NT2/D1 (cell line): Measurements from ENCODE around the gene ZFC3H1.

Experiments used
- DNase-seq: peaks from one replicate; pipeline ENCODE4 v3.0.0-alpha.2; 2011; ENCODE audit warnings: low read depth, low spot score
- H3K27me3 ChIP-seq: 2 replicates; pipeline ENCODE4 v1.6.0; 2011; ENCODE audit warnings: mild to moderate bottlenecking; ENCODE audit not compliant: insufficient read length, insufficient read depth
- H3K36me3 ChIP-seq: 2 replicates; pipeline ENCODE4 v1.6.1; 2011; ENCODE audit warnings: mild to moderate bottlenecking, low read length, mixed read lengths; ENCODE audit not compliant: insufficient read depth, insufficient read length
- H3K4me1 ChIP-seq: 2 replicates; pipeline ENCODE4 v1.5.1; 2011; ENCODE audit not compliant: insufficient read depth, insufficient read length
- H3K4me3 ChIP-seq: 2 replicates; pipeline ENCODE4 v1.5.1; 2011; ENCODE audit warnings: low read depth; ENCODE audit not compliant: insufficient read length
- H3K9ac ChIP-seq: 2 replicates; pipeline ENCODE4 v1.6.0; 2011; ENCODE audit warnings: low read depth; ENCODE audit not compliant: insufficient read length
- H3K9me3 ChIP-seq: 2 replicates; pipeline ENCODE4 v1.5.1; 2011; ENCODE audit warnings: mild to moderate bottlenecking, low read length; ENCODE audit not compliant: insufficient read depth
- SUZ12 ChIP-seq: IDR thresholded peaks from 2 replicates; pipeline ENCODE4 v1.6.1; 2011; ENCODE audit not compliant: insufficient read length, insufficient read depth; ENCODE audit errors: extremely low read depth
- YY1 ChIP-seq: IDR thresholded peaks from 2 replicates; pipeline ENCODE4 v1.6.1; 2011; ENCODE audit not compliant: insufficient read length, insufficient read depth
- ZNF274 ChIP-seq: IDR thresholded peaks from 2 replicates; pipeline ENCODE4 v1.6.1; 2011; ENCODE audit warnings: mild to moderate bottlenecking, low read depth, low read length

Gene ZFC3H1

DNA sequence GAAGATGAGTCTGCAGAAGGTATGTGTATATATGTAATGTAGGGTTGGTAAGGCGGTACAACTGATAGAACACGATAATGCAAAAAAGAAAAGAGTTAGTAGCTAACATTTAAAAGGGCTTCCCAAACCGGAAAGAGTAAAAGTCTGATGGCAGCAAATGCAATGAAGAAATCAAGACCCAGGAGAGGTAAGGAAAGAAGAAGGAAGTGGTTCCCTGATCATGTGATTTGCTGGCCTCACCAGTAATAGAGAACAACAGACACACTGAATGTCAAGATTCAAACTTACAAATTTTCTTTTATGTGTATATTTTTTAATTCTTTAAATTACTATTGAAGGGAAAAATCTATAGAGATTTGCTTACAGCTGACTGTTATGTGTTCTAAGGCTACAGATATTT lies 18.4 kb downstream of the ZFC3H1 start:
- no peak for DNase-seq
- H3K36me3 ChIP-seq = peaks cover 85% of the 10 kb centered on the region
- TF ChIP-seq ZNF274 (no peak), YY1 (no peak), SUZ12 (no peak)
- H3K4me1 ChIP-seq = peaks cover 2% of the 10 kb centered on the region
- H3K27me3 ChIP-seq = no peaks in the 10 kb centered on the region
- no peak overlapping the region for H3K4me3 ChIP-seq
- no peaks in the 10 kb centered on the region for H3K9me3 ChIP-seq
- H3K9ac ChIP-seq = no peak overlapping the region

DNA sequence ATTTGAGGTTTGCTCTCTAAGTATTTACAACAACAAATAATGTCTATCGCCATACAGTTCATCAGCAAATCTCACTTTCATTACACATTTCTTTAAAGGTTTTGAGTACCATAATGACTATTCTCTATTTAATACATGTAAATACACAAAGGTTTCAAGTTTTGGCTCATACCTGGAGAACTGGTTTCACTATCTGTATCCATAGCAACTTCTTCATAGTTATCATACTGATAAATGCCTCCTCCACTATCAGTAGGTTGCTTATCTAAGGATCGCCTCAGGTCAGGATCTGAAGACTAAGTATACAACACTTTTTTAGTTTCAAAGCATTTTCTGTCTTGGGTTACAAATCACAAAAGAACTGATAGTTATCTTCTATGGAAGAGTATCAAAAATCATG lies 21.4 kb downstream of the ZFC3H1 start:
- Histone ChIP-seq H3K9ac (no peak overlapping the region), H3K4me1 (peaks cover 4% of the 10 kb centered on the region), H3K4me3 (no peak overlapping the region), H3K36me3 (peaks cover 94% of the 10 kb centered on the region), H3K9me3 (no peaks in the 10 kb centered on the region), H3K27me3 (no peaks in the 10 kb centered on the region)
- TF ChIP-seq ZNF274 (no peak), YY1 (no peak), SUZ12 (no peak)
- DNase-seq = no peak

DNA sequence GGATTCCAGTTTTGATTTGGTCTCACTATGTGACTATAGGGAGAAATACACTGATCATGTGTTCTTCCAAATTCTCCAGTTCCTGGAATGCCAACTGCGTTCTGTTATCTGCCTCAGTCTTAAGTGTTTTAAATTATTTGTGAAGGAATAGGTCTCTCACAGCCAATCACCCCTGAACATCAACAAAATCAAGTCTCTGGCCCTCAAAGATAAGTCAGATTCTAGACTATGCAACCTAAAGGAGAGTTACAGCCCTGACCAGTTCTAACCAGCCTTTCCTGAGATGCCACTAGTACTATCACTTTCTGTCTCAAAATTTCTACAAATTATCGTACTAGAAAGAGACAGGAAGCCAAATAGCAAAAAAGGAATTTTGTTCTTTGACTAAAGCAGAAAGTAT lies 22.3 kb downstream of the ZFC3H1 start:
- H3K9ac ChIP-seq = no peak overlapping the region
- no peaks in the 10 kb centered on the region for H3K27me3 ChIP-seq
- no peak for DNase-seq
- no peak for TF ChIP-seq YY1
- TF ChIP-seq SUZ12 = no peak
- TF ChIP-seq ZNF274 = no peak
- peaks cover 4% of the 10 kb centered on the region for H3K4me1 ChIP-seq
- peaks cover 94% of the 10 kb centered on the region for H3K36me3 ChIP-seq
- no peaks in the 10 kb centered on the region for H3K9me3 ChIP-seq
- no peak overlapping the region for H3K4me3 ChIP-seq

DNA sequence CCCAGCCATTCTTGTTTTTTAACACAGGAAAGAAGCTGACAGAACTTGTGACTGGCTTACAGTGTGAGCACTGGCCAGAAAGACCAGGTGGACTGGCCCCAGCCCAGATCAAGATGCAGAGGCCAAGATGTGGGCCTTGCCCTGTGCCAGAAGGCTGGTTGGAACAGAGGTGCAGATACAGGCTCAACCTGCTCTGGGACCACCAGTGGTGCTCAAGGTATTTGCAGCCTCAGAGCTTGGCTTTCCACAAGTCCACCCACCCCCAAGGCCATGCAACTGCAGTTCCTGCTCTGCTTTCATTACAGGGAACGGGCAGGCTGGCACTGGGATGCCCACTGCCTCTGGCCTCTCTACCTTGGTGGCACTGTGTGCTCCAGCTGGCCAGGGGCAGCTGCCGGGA lies 23.3 kb downstream of the ZFC3H1 start:
- H3K9ac ChIP-seq = no peak overlapping the region
- H3K4me3 ChIP-seq = no peak overlapping the region
- DNase-seq = no peak
- no peaks in the 10 kb centered on the region for H3K9me3 ChIP-seq
- H3K36me3 ChIP-seq = peaks cover 95% of the 10 kb centered on the region
- peaks cover 4% of the 10 kb centered on the region for H3K4me1 ChIP-seq
- TF ChIP-seq SUZ12 (no peak), YY1 (no peak), ZNF274 (no peak)
- H3K27me3 ChIP-seq = no peaks in the 10 kb centered on the region

DNA sequence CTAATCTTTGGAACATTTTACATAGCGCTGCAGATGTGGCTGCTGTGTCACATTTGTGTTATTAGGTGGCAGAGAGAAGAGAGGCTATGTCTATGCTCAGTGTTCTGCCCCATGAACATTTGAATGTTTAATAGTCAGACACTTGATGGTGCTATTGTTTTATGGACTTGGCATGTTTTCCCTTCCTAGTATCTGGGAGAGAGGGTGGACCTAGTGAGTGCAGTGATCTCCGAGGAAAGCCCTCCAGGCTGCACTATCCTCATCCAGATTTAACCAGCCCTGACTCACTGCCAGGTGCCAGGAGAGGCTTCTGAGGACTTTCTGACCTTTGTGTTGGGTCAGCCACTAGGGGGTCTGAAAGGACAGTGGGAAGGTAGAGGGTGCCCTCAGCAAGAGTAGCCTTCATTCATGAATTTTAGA lies 24.3 kb downstream of the ZFC3H1 start:
- no peaks in the 10 kb centered on the region for H3K27me3 ChIP-seq
- H3K4me1 ChIP-seq = peaks cover 4% of the 10 kb centered on the region
- no peaks in the 10 kb centered on the region for H3K9me3 ChIP-seq
- no peak overlapping the region for H3K9ac ChIP-seq
- no peak overlapping the region for H3K4me3 ChIP-seq
- DNase-seq = no peak
- no peak for TF ChIP-seq YY1
- TF ChIP-seq ZNF274 = no peak
- TF ChIP-seq SUZ12 = no peak
- peaks cover 95% of the 10 kb centered on the region for H3K36me3 ChIP-seq

DNA sequence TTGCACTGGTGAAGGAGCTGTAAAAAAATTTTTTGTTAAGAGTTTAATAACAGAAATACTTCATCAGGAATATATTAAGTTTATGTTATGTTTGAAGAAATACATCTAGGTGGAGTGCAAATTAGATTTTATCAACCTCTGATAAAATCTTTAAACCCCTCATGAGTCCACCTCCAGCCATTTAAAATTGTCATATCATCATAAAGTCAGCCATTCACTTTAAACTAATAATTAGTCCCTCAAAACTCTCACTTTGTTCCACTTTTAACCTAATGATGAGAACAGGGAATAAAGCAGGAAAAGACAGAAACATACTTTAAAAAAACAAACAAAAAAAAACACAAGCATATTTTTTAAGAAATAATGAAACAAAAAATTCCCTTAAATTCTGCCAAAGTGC lies 25.1 kb downstream of the ZFC3H1 start:
- H3K4me1 ChIP-seq = peaks cover 4% of the 10 kb centered on the region
- no peaks in the 10 kb centered on the region for H3K9me3 ChIP-seq
- H3K27me3 ChIP-seq = no peaks in the 10 kb centered on the region
- no peak for TF ChIP-seq SUZ12
- TF ChIP-seq ZNF274 = no peak
- TF ChIP-seq YY1 = no peak
- H3K9ac ChIP-seq = no peak overlapping the region
- no peak overlapping the region for H3K4me3 ChIP-seq
- H3K36me3 ChIP-seq = peaks cover 95% of the 10 kb centered on the region
- no peak for DNase-seq

DNA sequence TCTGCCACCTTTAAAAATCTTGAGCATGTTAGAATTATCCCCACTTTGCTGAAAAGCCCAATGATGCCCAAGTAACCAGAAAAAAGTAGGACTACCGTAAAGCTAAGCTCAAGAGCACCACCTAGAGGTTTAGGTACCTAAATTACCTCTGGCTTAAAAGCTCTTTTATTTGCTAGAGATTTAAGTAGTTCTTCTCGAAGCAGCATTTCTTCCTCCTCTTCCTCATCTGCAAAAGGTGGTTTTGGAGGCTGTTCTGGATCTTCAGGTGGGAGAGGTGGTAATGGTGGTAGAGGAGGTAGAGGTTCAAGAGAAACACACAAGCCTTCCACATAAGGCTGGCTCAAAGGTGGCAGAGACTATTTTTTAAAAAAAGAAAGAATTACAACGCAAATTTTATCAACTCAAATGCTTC lies 26.9 kb downstream of the ZFC3H1 start:
- H3K4me1 ChIP-seq = peaks cover 4% of the 10 kb centered on the region
- no peak overlapping the region for H3K9ac ChIP-seq
- no peaks in the 10 kb centered on the region for H3K27me3 ChIP-seq
- H3K9me3 ChIP-seq = no peaks in the 10 kb centered on the region
- peak; percentile 72 for DNase-seq
- no peak overlapping the region for H3K4me3 ChIP-seq
- TF ChIP-seq SUZ12 (no peak), ZNF274 (no peak), YY1 (no peak)
- peaks cover 95% of the 10 kb centered on the region for H3K36me3 ChIP-seq

DNA sequence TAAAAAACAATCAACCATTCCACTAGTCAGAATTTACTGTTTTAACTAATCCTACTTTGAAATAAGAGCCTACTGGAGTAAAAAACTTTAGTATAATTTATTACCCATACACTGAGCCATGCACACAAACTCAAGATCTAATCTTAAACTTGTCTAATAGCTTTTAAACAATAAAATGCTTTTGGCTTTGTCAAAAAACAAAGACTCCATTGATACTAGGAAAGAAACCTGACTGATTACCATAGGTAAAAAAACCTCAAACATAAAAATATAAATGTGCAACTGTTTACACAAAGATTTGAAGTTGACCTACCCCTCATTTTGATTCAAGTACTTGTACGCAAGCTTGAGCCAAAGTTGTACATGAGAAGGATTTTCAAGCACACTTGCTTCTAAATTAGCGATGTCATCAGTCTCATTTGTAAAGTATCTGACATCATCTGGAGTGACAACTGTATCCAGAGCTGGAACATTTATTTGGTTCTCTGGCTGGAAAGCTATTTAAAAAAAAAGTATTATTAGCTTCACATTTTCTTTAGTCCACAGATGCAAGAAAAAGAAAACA lies 36.1 kb downstream of the ZFC3H1 start:
- DNase-seq = no peak
- Histone ChIP-seq H3K9ac (no peak overlapping the region), H3K36me3 (peaks cover 100% of the 10 kb centered on the region), H3K27me3 (no peaks in the 10 kb centered on the region), H3K4me1 (no peaks in the 10 kb centered on the region), H3K4me3 (no peak overlapping the region), H3K9me3 (no peaks in the 10 kb centered on the region)
- no peak for TF ChIP-seq SUZ12
- TF ChIP-seq YY1 = no peak
- no peak for TF ChIP-seq ZNF274
